ENCODE data around the gene HERC2. TPM values are rescaled to one million over a fixed set of nuclear protein-coding genes. Genes with fewer than 3 reads are reported as not detected.

HERC2 gene
- total and polyA plus RNA-seq, 2 donors (not counting 3 experiments of a cell fraction or from before 2014, with no cell fraction given), result 46.1 to 83.9 TPM

DNA sequence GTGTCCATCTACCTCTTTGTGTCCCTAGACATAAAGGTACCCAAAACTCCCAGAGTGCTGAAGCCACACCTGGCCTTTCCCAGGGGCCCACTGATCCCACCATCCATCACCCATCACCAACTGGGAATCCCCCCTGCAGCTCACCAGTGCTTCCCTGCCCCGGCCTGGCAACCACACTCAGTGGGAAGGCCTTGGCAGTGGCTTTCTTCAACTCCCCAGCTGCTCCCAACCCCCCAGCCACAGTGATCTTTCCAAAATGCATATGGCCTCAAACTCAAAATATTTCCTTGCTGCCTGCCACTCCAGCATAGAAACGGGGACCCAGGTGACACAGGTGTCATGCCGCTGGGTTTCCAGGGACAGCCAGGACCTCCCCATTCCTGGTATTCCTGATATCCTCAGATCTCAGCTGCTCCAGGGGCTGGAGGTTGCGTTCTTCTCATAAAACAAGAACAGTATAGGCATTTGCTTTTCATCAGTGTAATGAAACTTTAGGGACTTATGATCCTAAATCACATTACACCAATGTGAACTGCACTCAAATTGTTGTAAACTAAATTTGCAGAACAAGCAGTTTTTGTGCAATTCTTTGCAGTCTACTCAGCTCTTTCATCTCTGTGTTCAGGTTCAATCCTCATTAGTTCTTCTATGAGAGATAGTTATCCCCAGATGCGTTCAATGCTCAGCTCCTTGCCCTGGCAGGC lies 224.2 kb downstream of the HERC2 start:
- DNase-seq (ENCODE audit: low read depth, low spot score), result no peak
- POLR2A ChIA-PET, result no interaction called here
- H4K20me1 ChIP-seq (replicated peaks; ENCODE audit: control insufficient read depth, extremely low read depth, insufficient read depth, low read length), result no peaks in the 10 kb centered on the region
- no TSS peak for BruUV-seq (replicated peaks)
- no peak overlapping the region for H3K4me2 ChIP-seq (ENCODE audit: insufficient read depth, low read length)
- FAIRE-seq, result no peak
- CTCF ChIA-PET, result interaction anchor here (1.2 to 2.9 kb wide), 3 partner anchors 28 to 1208 kb away, joined by 3 to 28 read pairs (median 4); no protein-coding TSS in a partner anchor
- no peaks in the 10 kb centered on the region for H3K9me3 ChIP-seq (replicated peaks; ENCODE audit: control insufficient read depth, insufficient read depth, low read length)
- no peak overlapping the region for H3K4me3 ChIP-seq (replicated peaks in 1 of 3; ENCODE audit: insufficient read depth in 1 of 3, low read depth in 1 of 3, low read length in 3 of 3)
- no peak overlapping the region for H3K27ac ChIP-seq (ENCODE audit: insufficient read depth, low read depth, low read length)
- no peaks in the 10 kb centered on the region for H3K79me2 ChIP-seq (ENCODE audit: control insufficient read depth, insufficient read depth, low read length)
- no peaks in the 10 kb centered on the region for H3K9me1 ChIP-seq (replicated peaks; ENCODE audit: control insufficient read depth, extremely low read depth, insufficient read depth, low read length)
- dilution Hi-C loops (cut with MboI; ENCODE audit: extremely low pct_ligation_motif_present, low sequenced_read_pairs) (no loop called here), intact Hi-C loops (cut with micrococcal nuclease) (no loop called here)
- H3K27me3 ChIP-seq (ENCODE audit: control insufficient read depth in 2 of 2, insufficient read depth in 2 of 2, low read length in 2 of 2), result peaks cover 47 to 62% of the 10 kb centered on the region in 2 experiments
- no peaks in the 10 kb centered on the region for H3K36me3 ChIP-seq (ENCODE audit: control insufficient read depth in 2 of 2, extremely low read depth in 1 of 2, insufficient read depth in 2 of 2, low read length in 2 of 2)
- no peak overlapping the region for H3K9ac ChIP-seq (replicated peaks; ENCODE audit: extremely low read depth, insufficient read depth, low read length)
- H3K4me1 ChIP-seq (ENCODE audit: control insufficient read depth, extremely low read depth, insufficient read depth, low read length), result peaks cover 12% of the 10 kb centered on the region
- TF ChIP-seq POLR2AphosphoS5 (IDR thresholded peaks at IDR 0.05; ENCODE audit: insufficient read depth, low read depth, low read length), result no peak
- no peak for TF ChIP-seq POLR2A (IDR thresholded peaks at IDR 0.05; ENCODE audit: low read depth, low read length)
- no peak for TF ChIP-seq GATA2 (IDR thresholded peaks at IDR 0.05; ENCODE audit: insufficient read depth, insufficient read length, low read depth, low read length)
- no peak for TF ChIP-seq MYC (IDR thresholded peaks at IDR 0.05; ENCODE audit: low read depth, low read length)
- no peak for TF ChIP-seq FOS (IDR thresholded peaks at IDR 0.05; ENCODE audit: borderline replicate concordance, insufficient read depth, low read length)
- no peak for TF ChIP-seq EZH2 (IDR thresholded peaks at IDR 0.05; ENCODE audit: borderline replicate concordance, low read depth, low read length, severe bottlenecking)
- TF ChIP-seq, protein P1, sequence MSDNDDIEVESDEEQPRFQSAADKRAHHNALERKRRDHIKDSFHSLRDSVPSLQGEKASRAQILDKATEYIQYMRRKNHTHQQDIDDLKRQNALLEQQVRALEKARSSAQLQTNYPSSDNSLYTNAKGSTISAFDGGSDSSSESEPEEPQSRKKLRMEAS (IDR thresholded peaks at IDR 0.05; ENCODE audit: insufficient read depth, insufficient read length), result no peak
- no peak overlapping the region for H2AFZ ChIP-seq (ENCODE audit: low read depth, low read length)
